GM21367 (cell line): Measurements from ENCODE around the gene BCL2.
A peak's percentile ranks its signal among the peaks of the same experiment; 100 is the strongest.
"Not testable (repeated sequence)": the region's sequence is repeated elsewhere in the genome, so short reads cannot be mapped to it uniquely, and the experiment has no call there.

Source experiments
- ATAC-seq: cut with Tn5 transposase; IDR thresholded peaks from one replicate; pipeline ENCODE4 v1.9.1; 2021; ENCODE audit not compliant: unreplicated experiment

The BCL2 gene

GRCh38 chr18:63319383-63320122 lies at the start of gene BCL2:
Gene BCL2, minus strand, starts transcription at chr18:63319769.
- ATAC-seq, result peak; percentile 15

GRCh38 chr18:63368611-63369010 lies 49.0 kb upstream of the BCL2 start:
- ATAC-seq, result no peak

- peak; percentile 87 for ATAC-seq
These were observed 47.7 kb upstream of the BCL2 start, which contains the start of gene KDSR for GRCh38 chr18:63367053-63367953. Gene KDSR, minus strand, starts transcription at chr18:63367206. Its CDS starts 88 bp downstream, at chr18:63367118.

- ATAC-seq, result peak; percentile 25
These were observed 46.9 kb upstream of the BCL2 start for GRCh38 chr18:63366213-63367052.

GRCh38 chr18:63365876-63366212 lies 46.3 kb upstream of the BCL2 start:
- no peak for ATAC-seq

- ATAC-seq, result no peak
These were observed 44.4 kb upstream of the BCL2 start for GRCh38 chr18:63363951-63364350.

- not testable (repeated sequence) for ATAC-seq
These were observed 43.9 kb upstream of the BCL2 start for GRCh38 chr18:63363420-63363819.

DNA sequence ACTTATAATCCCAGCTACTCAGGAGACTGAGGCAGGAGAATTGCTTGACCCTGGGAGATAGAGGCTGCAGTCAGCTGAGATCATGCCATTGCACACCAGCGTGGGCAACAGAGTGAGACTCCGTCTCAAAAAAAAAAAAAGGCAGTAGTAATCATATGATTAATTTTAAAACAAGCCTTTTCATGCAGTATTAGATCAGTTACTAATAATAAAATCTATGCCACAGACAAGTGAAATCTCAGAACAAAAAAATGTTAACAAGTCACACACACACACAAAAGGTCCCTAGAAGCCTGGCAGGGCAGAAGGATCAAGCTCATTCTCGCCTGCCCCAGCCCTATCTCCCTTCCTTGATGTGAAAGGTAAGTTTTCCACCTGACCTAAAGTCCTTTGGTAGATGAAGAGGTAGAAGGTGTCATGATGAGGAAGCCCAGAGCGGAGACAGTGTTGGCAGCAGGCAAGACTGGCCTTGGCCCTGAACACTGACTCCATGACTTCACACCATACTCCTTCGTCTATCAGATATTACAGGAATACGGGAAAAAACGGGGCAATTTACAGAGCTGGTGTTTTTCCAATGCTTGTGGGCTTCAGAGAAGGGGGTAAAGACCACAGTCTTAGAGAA lies 36.8 kb upstream of the BCL2 start:
- no peak for ATAC-seq

- ATAC-seq, result no peak
These were observed 30.7 kb upstream of the BCL2 start for GRCh38 chr18:63350230-63350629.

- no peak for ATAC-seq
These were observed 29.1 kb upstream of the BCL2 start for GRCh38 chr18:63348508-63349136.

GRCh38 chr18:63346480-63347183 lies 27.1 kb upstream of the BCL2 start:
- no peak for ATAC-seq

GRCh38 chr18:63346031-63346430 lies 26.5 kb upstream of the BCL2 start:
- ATAC-seq, result no peak

GRCh38 chr18:63344918-63345317 lies 25.3 kb upstream of the BCL2 start:
- ATAC-seq, result no peak

DNA sequence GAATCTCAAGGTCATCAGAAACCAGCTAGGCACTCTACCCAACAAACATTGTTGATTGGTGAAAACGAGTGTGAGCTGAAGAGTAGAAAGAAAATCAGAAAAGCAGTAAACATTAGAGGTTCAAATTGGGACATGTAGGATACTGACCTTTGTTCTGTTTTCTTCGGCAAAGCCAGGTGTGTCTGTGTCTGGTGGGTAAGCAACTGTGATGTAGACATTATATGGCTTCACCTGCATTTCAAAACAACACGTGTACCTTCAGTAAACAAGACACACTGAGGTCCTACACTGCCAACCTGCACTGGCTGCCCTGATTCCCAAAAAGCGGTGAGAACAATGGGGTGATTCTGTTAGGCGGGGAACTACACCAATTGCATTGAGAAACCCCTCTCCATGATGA lies 24.7 kb upstream of the BCL2 start:
- ATAC-seq, result no peak

- ATAC-seq, result peak; percentile 56
These were observed 22.6 kb upstream of the BCL2 start for GRCh38 chr18:63342206-63342605.

DNA sequence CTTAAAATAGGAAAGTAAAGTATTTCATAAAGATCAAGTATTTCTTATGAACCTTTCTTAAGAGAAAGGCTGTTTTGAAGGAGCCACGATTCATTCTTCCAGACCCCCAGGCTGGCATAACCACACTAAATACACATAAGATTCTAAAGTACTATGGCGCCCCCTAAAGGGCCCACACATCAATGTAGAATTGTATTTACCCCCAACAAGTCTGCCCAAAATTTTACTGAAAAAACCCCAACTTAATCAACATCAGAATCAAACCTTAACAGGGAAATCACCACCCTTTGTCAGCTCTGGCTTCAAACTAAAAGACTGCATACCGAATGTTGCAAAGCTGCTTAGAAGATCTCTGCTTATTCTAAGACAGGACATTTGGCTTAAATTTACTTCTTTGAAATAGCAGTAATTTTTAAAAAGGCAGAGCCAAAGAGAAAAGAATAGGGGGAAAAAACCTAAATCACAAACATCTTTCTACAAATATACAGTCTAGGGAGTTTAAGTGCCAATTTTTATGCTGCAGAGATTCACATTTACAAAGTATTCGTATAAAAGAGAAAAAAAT lies 20.4 kb upstream of the BCL2 start:
- no peak for ATAC-seq

GRCh38 chr18:63336366-63337099 lies 17.0 kb upstream of the BCL2 start:
- no peak for ATAC-seq

- ATAC-seq, result no peak
These were observed 11.5 kb upstream of the BCL2 start for GRCh38 chr18:63331105-63331504.
